Fibroblast of lung (primary cell): ENCODE results near the gene CBL.

Experiments
- CTCF ChIP-seq, 2 donors: IDR thresholded peaks in 1 of 2; conservative IDR thresholded peaks in 1 of 2; 1 replicate in 1 of 2; 2 replicates in 1 of 2; pipeline ENCODE4 v1.5.1; 2011 to 2012; ENCODE audit warnings: low read length in 2 of 2, control low read depth in 1 of 2, inconsistent platforms in 1 of 2, low read depth in 1 of 2, mild to moderate bottlenecking in 1 of 2
- EZH2 ChIP-seq: IDR thresholded peaks from 2 replicates; pipeline ENCODE4 v1.5.1; 2012; ENCODE audit warnings: low read length, control low read depth, mild to moderate bottlenecking; ENCODE audit errors: missing control alignments

GRCh38 chr11:119352857-119353260, 146.7 kb downstream of the CBL start:
- TF ChIP-seq CTCF (conservative IDR thresholded peaks at IDR 0.05 in 1 of 2, IDR thresholded peaks at IDR 0.05 in 1 of 2; ENCODE audit: low read depth in 1 of 2, low read length in 2 of 2), result no peak
- TF ChIP-seq EZH2, result no peak
